Measurements from ENCODE around the gene PARD3B. TPM values are rescaled to one million over a fixed set of nuclear protein-coding genes. Genes with fewer than 3 reads are reported as not detected.

The PARD3B gene
- total RNA-seq, 1 experiment from 2014 or later = 2.0 TPM

DNA sequence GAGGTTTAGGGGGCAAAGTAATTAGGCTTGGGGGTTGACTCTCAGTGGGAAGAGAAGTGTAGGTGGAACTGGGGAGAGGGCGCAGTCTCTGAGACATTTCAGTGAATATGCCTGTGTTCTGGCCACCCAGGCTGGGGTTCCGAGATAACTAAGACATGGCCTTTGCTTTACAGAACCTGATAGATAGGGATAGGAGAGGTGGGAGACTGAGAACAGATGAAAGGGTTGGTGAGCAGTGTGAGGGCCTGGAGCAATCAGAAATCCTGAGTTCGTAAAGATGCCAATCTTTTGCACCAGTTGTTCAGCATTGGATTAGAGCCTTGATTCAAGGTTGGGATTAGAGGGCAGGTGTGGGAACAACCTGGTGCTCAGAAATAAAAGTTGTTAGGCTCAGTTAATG lies 15.6 kb downstream of the PARD3B start (continued):
- TF ChIP-seq EGR1 (IDR thresholded peaks at IDR 0.05; ENCODE audit: low read depth) (no peak), CEBPB (IDR thresholded peaks at IDR 0.05; ENCODE audit: low read depth) (no peak), YY1 (IDR thresholded peaks at IDR 0.05; ENCODE audit: extremely low read depth, insufficient replicate concordance, low read depth, low read length) (no peak), SIN3A (IDR thresholded peaks at IDR 0.05; ENCODE audit: low read depth) (no peak), POLR2AphosphoS5 (IDR thresholded peaks at IDR 0.05; ENCODE audit: low read depth, low read length) (no peak)

GRCh38 chr2:204561771-204562170 lies 16.5 kb downstream of the PARD3B start:
- ChIA-PET CTCF (no interaction called here), POLR2A (no interaction called here), RAD21 (ENCODE audit: low non-redundant PET in 1 of 2, low total read pairs in 2 of 2, uncharacterized antibody in 2 of 2, unreplicated experiment in 2 of 2) (no interaction called here)
- ATAC-seq (no peak), DNase-seq (ENCODE audit: low read depth, low spot score) (no peak)
- no peaks in the 10 kb centered on the region for H3K27me3 ChIP-seq (ENCODE audit: insufficient read depth, low read length)
- no peaks in the 10 kb centered on the region for H3K9me2 ChIP-seq (ENCODE audit: insufficient read depth)
- no peaks in the 10 kb centered on the region for H3K79me2 ChIP-seq (ENCODE audit: insufficient read depth, low read length)
- no peak overlapping the region for H2AFZ ChIP-seq (ENCODE audit: low read depth, low read length, poor library complexity, severe bottlenecking)
- H4K20me1 ChIP-seq (ENCODE audit: insufficient read depth) = no peaks in the 10 kb centered on the region
- H3K4me2 ChIP-seq (ENCODE audit: low read length) = no peak overlapping the region
- H3K4me3 ChIP-seq (replicated peaks in 1 of 2; ENCODE audit: low read depth in 1 of 2, low read length in 2 of 2) = no peak overlapping the region
- no peak for TF ChIP-seq ELF1 (IDR thresholded peaks at IDR 0.05; ENCODE audit: borderline replicate concordance, low read depth)
- TF ChIP-seq SIN3A (IDR thresholded peaks at IDR 0.05; ENCODE audit: low read depth) = no peak
- TF ChIP-seq CBX3 (IDR thresholded peaks at IDR 0.05; ENCODE audit: low read depth) = no peak
- no peak for TF ChIP-seq POLR2A (IDR thresholded peaks at IDR 0.05; ENCODE audit: borderline replicate concordance, extremely low read depth, insufficient read depth, insufficient read length)
- no peak for TF ChIP-seq YY1 (IDR thresholded peaks at IDR 0.05; ENCODE audit: extremely low read depth, insufficient replicate concordance, low read depth, low read length)
- TF ChIP-seq ATF3 (IDR thresholded peaks at IDR 0.05) = no peak
- TF ChIP-seq SP1 (IDR thresholded peaks at IDR 0.05; ENCODE audit: low read depth) = no peak
- no peak for TF ChIP-seq RAD21 (IDR thresholded peaks at IDR 0.05; ENCODE audit: low read depth)
- TF ChIP-seq ZFX (IDR thresholded peaks at IDR 0.05) = no peak
- no peak for TF ChIP-seq TCF7L2 (IDR thresholded peaks at IDR 0.05; ENCODE audit: borderline replicate concordance, extremely low read depth, insufficient read depth, insufficient read length)
- TF ChIP-seq FOSL1 (IDR thresholded peaks at IDR 0.05; ENCODE audit: low read depth) = no peak
- TF ChIP-seq REST (IDR thresholded peaks at IDR 0.05; ENCODE audit: low read depth) = no peak
- no peaks in the 10 kb centered on the region for H3K4me1 ChIP-seq (ENCODE audit: control insufficient read depth in 1 of 2, insufficient read depth in 2 of 2, low read length in 2 of 2)
- no peak overlapping the region for H3K27ac ChIP-seq (ENCODE audit: low read depth, low read length)
- H3K36me3 ChIP-seq (ENCODE audit: control insufficient read depth in 1 of 2, insufficient read depth in 2 of 2, low read length in 2 of 2) = no peaks in the 10 kb centered on the region
- H3K9me3 ChIP-seq (ENCODE audit: control insufficient read depth in 1 of 2, insufficient read depth in 1 of 2, low read depth in 1 of 2, low read length in 2 of 2) = no peaks in the 10 kb centered on the region
- intact Hi-C loops (cut with micrococcal nuclease) = no loop called here
- no TSS peak for BruUV-seq (replicated peaks)
- H3K9ac ChIP-seq (ENCODE audit: low read length) = no peak overlapping the region
